Measurements from ENCODE around the gene NAA60. TPM values are rescaled to one million over a fixed set of nuclear protein-coding genes. Genes with fewer than 3 reads are reported as not detected.

Gene NAA60
- total RNA-seq, 3 donors from 2014 or later, result 25.4 to 25.9 (median 25.5) TPM

DNA sequence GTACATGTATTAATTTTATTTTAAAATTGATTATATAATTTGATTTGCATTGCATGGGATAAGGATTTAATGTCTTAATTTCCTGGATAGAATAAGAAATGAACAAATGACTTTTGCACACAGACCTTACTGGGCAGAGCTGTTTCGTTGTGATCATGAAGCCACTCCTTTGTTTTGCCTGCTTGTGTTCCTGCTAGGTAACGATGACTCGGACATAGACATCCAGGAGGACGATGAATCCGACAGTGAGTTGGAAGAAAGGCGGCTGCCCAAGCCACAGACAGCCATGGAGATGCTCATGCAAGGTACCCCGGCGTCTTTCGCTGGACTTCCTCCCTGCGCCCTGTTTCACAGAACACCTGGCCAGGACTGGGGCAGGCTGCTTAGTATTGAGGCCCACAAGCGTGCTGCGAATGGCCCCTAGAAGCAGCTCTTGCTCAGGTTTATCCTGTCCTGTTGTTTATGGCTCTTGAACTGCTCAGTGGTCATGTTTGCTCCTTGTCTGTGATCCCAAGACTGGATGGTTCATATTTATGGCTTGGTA lies 87.0 kb downstream of the NAA60 start:
- H3K27me3 ChIP-seq, result no peaks in the 10 kb centered on the region
- TF ChIP-seq, protein P1, sequence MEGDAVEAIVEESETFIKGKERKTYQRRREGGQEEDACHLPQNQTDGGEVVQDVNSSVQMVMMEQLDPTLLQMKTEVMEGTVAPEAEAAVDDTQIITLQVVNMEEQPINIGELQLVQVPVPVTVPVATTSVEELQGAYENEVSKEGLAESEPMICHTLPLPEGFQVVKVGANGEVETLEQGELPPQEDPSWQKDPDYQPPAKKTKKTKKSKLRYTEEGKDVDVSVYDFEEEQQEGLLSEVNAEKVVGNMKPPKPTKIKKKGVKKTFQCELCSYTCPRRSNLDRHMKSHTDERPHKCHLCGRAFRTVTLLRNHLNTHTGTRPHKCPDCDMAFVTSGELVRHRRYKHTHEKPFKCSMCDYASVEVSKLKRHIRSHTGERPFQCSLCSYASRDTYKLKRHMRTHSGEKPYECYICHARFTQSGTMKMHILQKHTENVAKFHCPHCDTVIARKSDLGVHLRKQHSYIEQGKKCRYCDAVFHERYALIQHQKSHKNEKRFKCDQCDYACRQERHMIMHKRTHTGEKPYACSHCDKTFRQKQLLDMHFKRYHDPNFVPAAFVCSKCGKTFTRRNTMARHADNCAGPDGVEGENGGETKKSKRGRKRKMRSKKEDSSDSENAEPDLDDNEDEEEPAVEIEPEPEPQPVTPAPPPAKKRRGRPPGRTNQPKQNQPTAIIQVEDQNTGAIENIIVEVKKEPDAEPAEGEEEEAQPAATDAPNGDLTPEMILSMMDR (IDR thresholded peaks at IDR 0.05), result no peak
- TF ChIP-seq POLR2A (IDR thresholded peaks at IDR 0.05), result no peak
- no peak for TF ChIP-seq POLR2AphosphoS5 (IDR thresholded peaks at IDR 0.05)
- no peaks in the 10 kb centered on the region for H3K36me3 ChIP-seq
- no peaks in the 10 kb centered on the region for H3K9me3 ChIP-seq
- no peak overlapping the region for H3K27ac ChIP-seq
- intact Hi-C loops (cut with DNase I; ENCODE audit: low total_unique reads), result no loop called here
- peak in 1 of 2 donors; percentile 30 for DNase-seq (ENCODE audit: low spot score in 2 of 2)
- no peaks in the 10 kb centered on the region for H3K4me1 ChIP-seq
- H3K4me3 ChIP-seq, result no peak overlapping the region

DNA sequence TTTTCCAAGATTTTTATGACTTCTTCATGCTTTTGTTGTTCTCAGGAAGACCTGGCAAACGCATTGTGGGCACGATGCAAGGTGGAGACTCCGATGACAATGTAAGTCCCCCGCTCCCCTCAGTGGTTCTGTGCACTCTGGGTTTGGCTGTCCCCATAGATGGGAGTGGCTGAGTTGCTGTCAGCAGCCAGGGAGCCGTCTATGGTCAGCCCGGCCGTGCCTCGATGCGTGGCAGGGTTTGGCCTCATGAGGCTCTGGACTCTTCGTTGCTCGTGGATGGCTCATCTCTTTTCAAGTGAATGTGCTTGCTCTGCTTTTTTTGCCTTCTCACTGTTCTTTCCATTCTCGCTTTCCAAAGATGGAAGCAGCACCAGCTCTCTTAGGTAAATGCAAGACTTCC lies 89.3 kb downstream of the NAA60 start:
- Histone ChIP-seq H3K36me3 (no peaks in the 10 kb centered on the region), H3K4me3 (no peak overlapping the region), H3K9me3 (no peaks in the 10 kb centered on the region), H3K27ac (no peak overlapping the region), H3K27me3 (no peaks in the 10 kb centered on the region), H3K4me1 (no peaks in the 10 kb centered on the region)
- DNase-seq (ENCODE audit: low spot score in 2 of 2), result peak in 1 of 2 donors; percentile 27
- intact Hi-C loops (cut with DNase I; ENCODE audit: low total_unique reads), result no loop called here
- no peak for TF ChIP-seq POLR2A (IDR thresholded peaks at IDR 0.05)
- no peak for TF ChIP-seq POLR2AphosphoS5 (IDR thresholded peaks at IDR 0.05)
- TF ChIP-seq, protein P1 (IDR thresholded peaks at IDR 0.05), result no peak

DNA sequence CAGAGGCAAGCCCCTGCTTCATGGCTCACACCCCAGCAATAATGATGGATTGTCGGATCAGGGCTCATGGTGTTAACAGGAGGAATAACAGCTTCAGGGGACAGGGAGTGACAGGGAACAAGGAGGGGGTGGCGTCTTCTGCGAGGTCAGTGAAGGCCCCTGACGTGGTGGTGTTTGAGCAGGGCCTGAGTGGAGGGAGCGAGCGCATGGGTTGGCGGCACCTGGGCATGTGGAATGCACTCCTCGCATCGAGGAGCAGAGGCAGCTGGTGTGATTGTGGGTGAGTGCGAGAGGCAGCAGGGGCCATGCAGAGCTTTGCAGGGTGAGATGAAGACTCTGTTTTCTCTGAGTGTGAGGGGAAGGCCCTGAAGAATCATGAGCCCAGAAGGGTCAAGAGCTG lies 90.6 kb downstream of the NAA60 start:
- Histone ChIP-seq H3K4me1 (no peaks in the 10 kb centered on the region), H3K36me3 (no peaks in the 10 kb centered on the region), H3K27me3 (no peaks in the 10 kb centered on the region), H3K4me3 (no peak overlapping the region), H3K9me3 (no peaks in the 10 kb centered on the region), H3K27ac (no peak overlapping the region)
- TF ChIP-seq POLR2A (IDR thresholded peaks at IDR 0.05) (no peak), POLR2AphosphoS5 (IDR thresholded peaks at IDR 0.05) (no peak)
- TF ChIP-seq, protein P1 (IDR thresholded peaks at IDR 0.05), result no peak
- intact Hi-C loops (cut with DNase I; ENCODE audit: low total_unique reads), result no loop called here
- DNase-seq (ENCODE audit: low spot score in 2 of 2), result no peak

DNA sequence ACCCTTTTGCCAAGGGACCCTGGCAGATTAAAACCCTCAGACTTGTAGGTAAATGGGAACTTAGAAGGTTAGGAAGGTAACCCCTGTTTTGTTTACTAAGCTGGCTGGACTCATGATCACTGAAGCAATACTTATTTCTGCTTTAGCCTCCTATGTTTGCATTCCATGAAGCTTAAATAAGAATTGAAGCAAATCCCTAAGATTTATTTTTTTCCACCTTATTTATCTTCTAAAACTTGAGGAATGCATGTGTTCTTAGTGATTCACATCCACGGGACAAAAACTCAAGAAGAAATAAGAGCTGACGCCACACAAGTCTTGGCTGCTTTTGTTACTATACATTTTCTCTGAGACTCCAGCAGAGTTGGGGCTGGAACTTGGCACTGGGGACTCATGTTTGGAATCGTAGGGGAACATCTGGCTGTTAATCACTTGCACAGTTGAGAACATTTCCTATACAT lies 92.8 kb downstream of the NAA60 start:
- Histone ChIP-seq H3K4me3 (no peak overlapping the region), H3K27me3 (no peaks in the 10 kb centered on the region), H3K27ac (no peak overlapping the region), H3K9me3 (no peaks in the 10 kb centered on the region), H3K36me3 (no peaks in the 10 kb centered on the region), H3K4me1 (no peaks in the 10 kb centered on the region)
- TF ChIP-seq POLR2A (IDR thresholded peaks at IDR 0.05) (no peak), POLR2AphosphoS5 (IDR thresholded peaks at IDR 0.05) (no peak)
- TF ChIP-seq, protein P1 (IDR thresholded peaks at IDR 0.05), result no peak
- no peak for DNase-seq (ENCODE audit: low spot score in 2 of 2)
- intact Hi-C loops (cut with DNase I; ENCODE audit: low total_unique reads), result no loop called here

Other genes starting within 250 kb of the NAA60 start
- 10 to 100 TPM in 1 of 3 donors, 1 to 10 TPM in 2; 3.5 to 11.1 (median 9.2) TPM for gene ZNF200, start 208.5 kb upstream of the NAA60 start, total RNA-seq
- 1 to 10 TPM in 2 of 3 donors, under 1 TPM in 1; 0.66 to 5.6 (median 1.8) TPM for gene MEFV, start 187.0 kb upstream of the NAA60 start, total RNA-seq
- 10 to 100 TPM; 38.2 to 55.8 (median 47.9) TPM for gene ZNF263, start 160.2 kb upstream of the NAA60 start, total RNA-seq
- gene TIGD7, start 138.2 kb upstream of the NAA60 start, total RNA-seq, result 10 to 100 TPM in 1 of 3 donors, 1 to 10 TPM in 2; 5.2 to 11.4 (median 7.0) TPM
- 10 to 100 TPM; 19.4 to 58.2 (median 37.0) TPM for gene ZNF75A, start 138.2 kb upstream of the NAA60 start, total RNA-seq
- under 1 TPM in 1 of 3 donors, not detected in 2; 0.29 TPM for gene OR2C1, start 87.8 kb upstream of the NAA60 start, total RNA-seq
- gene ZSCAN32, start 42.7 kb upstream of the NAA60 start, total RNA-seq, result 10 to 100 TPM; 10.9 to 17.7 (median 12.8) TPM
- 10 to 100 TPM in 2 of 3 donors, 1 to 10 TPM in 1; 9.3 to 17.7 (median 12.8) TPM for gene ZNF174, start 42.5 kb upstream of the NAA60 start, total RNA-seq
- 1 to 10 TPM; 2.1 to 3.6 (median 2.8) TPM for gene ZNF597, start 176 bp upstream of the NAA60 start, total RNA-seq
- gene C16orf90, start 51.8 kb downstream of the NAA60 start, total RNA-seq, result not detected
- gene CLUAP1, start 57.3 kb downstream of the NAA60 start, total RNA-seq, result 10 to 100 TPM; 20.8 to 27.1 (median 24.6) TPM
- 1 to 10 TPM in 2 of 3 donors, under 1 TPM in 1; 0.64 to 1.6 (median 1.3) TPM for gene NLRC3, start 133.7 kb downstream of the NAA60 start, total RNA-seq
- gene SLX4, start 167.9 kb downstream of the NAA60 start, total RNA-seq, result 1 to 10 TPM; 3.0 to 4.3 (median 3.7) TPM
- 10 to 100 TPM; 15.8 to 30.0 (median 23.6) TPM for gene DNASE1, start 211.0 kb downstream of the NAA60 start, total RNA-seq